ENCODE results near the gene CLK2. TPM values are rescaled to one million over a fixed set of nuclear protein-coding genes. Genes with fewer than 3 reads are reported as not detected.
"Not testable (repeated sequence)": the region's sequence is repeated elsewhere in the genome, so short reads cannot be mapped to it uniquely, and the experiment has no call there.

The CLK2 gene
- total and polyA plus RNA-seq, 5 donors = 19.4 to 26.2 (median 21.8) TPM

DNA sequence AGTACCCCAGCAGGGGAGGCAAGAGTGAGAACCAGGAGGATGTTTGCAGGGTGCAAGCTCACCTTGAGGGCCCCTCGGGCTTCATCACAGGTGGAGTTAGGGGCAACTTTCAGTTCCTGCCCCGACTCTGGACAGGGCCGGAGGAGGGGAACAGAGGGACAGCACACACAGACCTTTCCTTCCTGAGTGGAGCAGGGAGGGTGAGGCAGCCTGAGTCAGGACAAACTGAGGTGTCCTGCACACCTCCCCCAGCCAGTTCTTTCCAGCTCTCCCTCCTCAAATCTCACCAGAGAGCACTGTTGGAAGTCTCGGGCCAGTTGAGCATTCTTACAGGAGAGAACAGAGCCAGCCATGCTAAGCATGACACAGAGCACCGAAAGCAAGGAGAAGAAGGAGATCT is 19.5 kb downstream of the CLK2 start:
- no peaks in the 10 kb centered on the region for H3K9me3 ChIP-seq (ENCODE audit: control insufficient read depth, low read length)
- DNase-seq (no peak), ATAC-seq (no peak)
- no peak overlapping the region for H3K27ac ChIP-seq (ENCODE audit: low read length)
- 60% methylated on average over 5 of the region's 5 CpGs for WGBS
- peaks cover 9% of the 10 kb centered on the region for H3K4me1 ChIP-seq (ENCODE audit: control insufficient read depth, insufficient read depth, low read length)
- intact Hi-C loops (cut with DNase I) = loop anchor here in 2 of 4 donors (5.0 to 10.0 kb wide), 3 partner anchors 69 to 341 kb away; partner anchors contain the start of gene RUSC1 (in 2 of the 2)
- H3K4me3 ChIP-seq (ENCODE audit: low read length) = no peak overlapping the region
- H3K27me3 ChIP-seq (ENCODE audit: control insufficient read depth, insufficient read depth) = no peaks in the 10 kb centered on the region

GRCh38 chr1:155253208-155253607 is 20.1 kb downstream of the CLK2 start:
- DNase-seq (no peak), ATAC-seq (no peak)
- Histone ChIP-seq H3K9me3 (ENCODE audit: control insufficient read depth, low read length) (no peaks in the 10 kb centered on the region), H3K27me3 (ENCODE audit: control insufficient read depth, insufficient read depth) (no peaks in the 10 kb centered on the region), H3K27ac (ENCODE audit: low read length) (no peak overlapping the region), H3K4me1 (ENCODE audit: control insufficient read depth, insufficient read depth, low read length) (peaks cover 9% of the 10 kb centered on the region), H3K4me3 (ENCODE audit: low read length) (no peak overlapping the region)
- 80% methylated on average over 5 of the region's 5 CpGs for WGBS
- intact Hi-C loops (cut with DNase I) = loop anchor here in 2 of 4 donors (5.0 to 10.0 kb wide), 3 partner anchors 69 to 342 kb away; partner anchors contain the start of gene RUSC1 (in 2 of the 2)

- DNase-seq = no peak
- intact Hi-C loops (cut with DNase I) = loop anchor here in 2 of 4 donors (5.0 to 10.0 kb wide), 3 partner anchors 71 to 343 kb away; partner anchors contain the start of gene RUSC1 (in 2 of the 2)
Measured at GRCh38 chr1:155251566-155251965, 21.7 kb downstream of the CLK2 start.

GRCh38 chr1:155250633-155251449 is 22.5 kb downstream of the CLK2 start:
- Histone ChIP-seq H3K27ac (ENCODE audit: low read length) (no peak overlapping the region), H3K27me3 (ENCODE audit: control insufficient read depth, insufficient read depth) (no peaks in the 10 kb centered on the region), H3K9me3 (ENCODE audit: control insufficient read depth, low read length) (no peaks in the 10 kb centered on the region), H3K4me3 (ENCODE audit: low read length) (no peak overlapping the region), H3K4me1 (ENCODE audit: control insufficient read depth, insufficient read depth, low read length) (peaks cover 9% of the 10 kb centered on the region)
- peak; percentile 78 to 81 for ATAC-seq
- WGBS = 14% methylated on average over 23 of the region's 23 CpGs
- intact Hi-C loops (cut with DNase I) = loop anchor here in 2 of 4 donors (5.0 to 10.0 kb wide), 3 partner anchors 71 to 344 kb away; partner anchors contain the start of gene RUSC1 (in 2 of the 2)
- DNase-seq = peak; percentile 93 to 97 (median 97)

More at GRCh38 chr1:155251566-155251965, 21.7 kb downstream of the CLK2 start:
- H3K9me3 ChIP-seq (ENCODE audit: control insufficient read depth, low read length) = no peaks in the 10 kb centered on the region
- peaks cover 9% of the 10 kb centered on the region for H3K4me1 ChIP-seq (ENCODE audit: control insufficient read depth, insufficient read depth, low read length)
- no peak overlapping the region for H3K4me3 ChIP-seq (ENCODE audit: low read length)
- H3K27ac ChIP-seq (ENCODE audit: low read length) = no peak overlapping the region
- no peak for ATAC-seq
- H3K27me3 ChIP-seq (ENCODE audit: control insufficient read depth, insufficient read depth) = no peaks in the 10 kb centered on the region
- 74% methylated on average over 7 of the region's 7 CpGs for WGBS

- DNase-seq = peak in 1 of 3 donors; percentile 58
- Histone ChIP-seq H3K27me3 (ENCODE audit: control insufficient read depth, insufficient read depth) (no peaks in the 10 kb centered on the region), H3K4me3 (ENCODE audit: low read length) (no peak overlapping the region), H3K4me1 (ENCODE audit: control insufficient read depth, insufficient read depth, low read length) (peaks cover 9% of the 10 kb centered on the region), H3K9me3 (ENCODE audit: control insufficient read depth, low read length) (no peaks in the 10 kb centered on the region), H3K27ac (ENCODE audit: low read length) (no peak overlapping the region)
- intact Hi-C loops (cut with DNase I) = loop anchor here in 2 of 4 donors (5.0 to 10.0 kb wide), 3 partner anchors 72 to 345 kb away; partner anchors contain the start of gene RUSC1 (in 2 of the 2)
- 27% methylated on average over 28 of the region's 28 CpGs for WGBS
- peak; percentile 0 to 1 for ATAC-seq
Measured at GRCh38 chr1:155250246-155250632, 23.1 kb downstream of the CLK2 start.

DNA sequence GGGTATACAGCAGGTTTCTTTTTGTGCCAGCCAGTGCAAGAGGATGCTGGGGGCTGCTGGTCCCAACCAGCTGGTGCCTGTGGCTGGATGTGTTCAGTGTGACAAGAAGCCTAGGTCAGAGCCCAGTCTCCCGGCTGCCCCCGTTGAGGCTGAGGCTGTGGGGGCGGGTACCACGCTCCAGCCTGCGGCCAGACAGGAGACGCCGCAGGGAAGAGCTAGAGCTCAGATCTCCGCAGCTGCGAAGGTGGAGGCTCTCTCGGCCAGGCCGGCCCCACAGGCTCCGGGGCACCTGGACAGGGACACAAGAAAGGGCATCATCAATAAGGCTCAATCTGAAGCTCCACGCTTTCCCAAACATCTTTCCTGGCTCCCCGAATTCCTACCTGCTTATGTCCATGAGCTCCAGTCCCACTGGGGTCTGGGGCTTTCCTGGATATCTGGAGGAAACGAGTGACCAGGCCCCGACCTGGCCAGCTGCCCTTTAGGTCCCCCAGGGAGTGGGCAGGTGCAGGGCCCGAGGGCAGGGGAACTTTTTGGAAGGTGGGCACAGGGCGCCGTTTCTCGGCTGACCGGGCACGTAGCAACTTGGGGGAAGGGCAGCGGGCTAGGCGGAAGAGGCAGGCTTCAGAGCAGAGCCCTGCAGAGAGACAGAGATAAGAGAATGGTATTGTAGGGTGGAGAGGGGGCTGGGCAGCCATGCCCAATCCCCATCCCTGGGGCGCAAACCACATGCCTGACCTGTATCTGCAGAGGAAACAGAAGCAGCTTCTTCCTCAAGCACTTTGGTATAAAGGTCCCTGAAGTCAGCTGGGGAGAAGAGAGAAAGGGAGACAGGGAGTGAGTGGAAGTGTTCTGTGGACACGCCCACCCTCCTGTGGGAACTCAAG is 25.4 kb downstream of the CLK2 start:
- peak in 1 of 3 donors; percentile 68 for DNase-seq
- no peak overlapping the region for H3K27ac ChIP-seq (ENCODE audit: low read length)
- no peaks in the 10 kb centered on the region for H3K9me3 ChIP-seq (ENCODE audit: control insufficient read depth, low read length)
- intact Hi-C loops (cut with DNase I) = no loop called here
- WGBS = 80% methylated on average over 26 of the region's 26 CpGs
- no peak for ATAC-seq
- H3K4me1 ChIP-seq (ENCODE audit: control insufficient read depth, insufficient read depth, low read length) = peaks cover 4% of the 10 kb centered on the region
- no peak overlapping the region for H3K4me3 ChIP-seq (ENCODE audit: low read length)
- H3K27me3 ChIP-seq (ENCODE audit: control insufficient read depth, insufficient read depth) = no peaks in the 10 kb centered on the region

DNA sequence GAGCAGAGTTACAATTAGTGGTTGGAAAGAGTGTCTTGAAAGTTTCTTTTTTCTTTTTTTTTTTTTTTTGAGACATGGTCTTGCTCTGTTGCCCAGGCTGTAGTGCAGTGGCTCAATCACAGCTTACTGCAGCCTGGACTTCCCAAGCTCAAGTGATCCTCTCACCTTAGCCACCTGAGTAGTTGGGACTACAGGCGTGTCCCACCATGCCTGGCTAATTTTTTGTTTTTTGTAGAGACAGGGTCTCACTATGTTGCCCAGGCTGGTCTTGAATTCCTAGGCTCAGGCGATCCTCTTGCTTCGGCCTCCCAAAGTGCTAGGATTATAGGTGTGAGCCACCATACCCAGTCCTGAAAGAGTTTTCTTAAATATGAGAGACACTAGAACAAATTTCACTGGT is 26.5 kb downstream of the CLK2 start:
- H3K9me3 ChIP-seq (ENCODE audit: control insufficient read depth, low read length); ATAC-seq; H3K27me3 ChIP-seq (ENCODE audit: control insufficient read depth, insufficient read depth); H3K4me3 ChIP-seq (ENCODE audit: low read length); intact Hi-C loops (cut with DNase I); DNase-seq; H3K27ac ChIP-seq (ENCODE audit: low read length); H3K4me1 ChIP-seq (ENCODE audit: control insufficient read depth, insufficient read depth, low read length): not testable (repeated sequence)
- 96% methylated on average over 3 of the region's 3 CpGs for WGBS

- ATAC-seq (no peak), DNase-seq (no peak)
- Histone ChIP-seq H3K4me1 (ENCODE audit: control insufficient read depth, insufficient read depth, low read length) (peaks cover 3% of the 10 kb centered on the region), H3K27ac (ENCODE audit: low read length) (peak overlapping the region; percentile 69), H3K27me3 (ENCODE audit: control insufficient read depth, insufficient read depth) (no peaks in the 10 kb centered on the region), H3K9me3 (ENCODE audit: control insufficient read depth, low read length) (no peaks in the 10 kb centered on the region), H3K4me3 (ENCODE audit: low read length) (peak overlapping the region; percentile 46)
- intact Hi-C loops (cut with DNase I) = no loop called here
- 67% methylated on average over 8 of the region's 8 CpGs for WGBS
Measured at GRCh38 chr1:155245163-155245524, 28.2 kb downstream of the CLK2 start.

DNA sequence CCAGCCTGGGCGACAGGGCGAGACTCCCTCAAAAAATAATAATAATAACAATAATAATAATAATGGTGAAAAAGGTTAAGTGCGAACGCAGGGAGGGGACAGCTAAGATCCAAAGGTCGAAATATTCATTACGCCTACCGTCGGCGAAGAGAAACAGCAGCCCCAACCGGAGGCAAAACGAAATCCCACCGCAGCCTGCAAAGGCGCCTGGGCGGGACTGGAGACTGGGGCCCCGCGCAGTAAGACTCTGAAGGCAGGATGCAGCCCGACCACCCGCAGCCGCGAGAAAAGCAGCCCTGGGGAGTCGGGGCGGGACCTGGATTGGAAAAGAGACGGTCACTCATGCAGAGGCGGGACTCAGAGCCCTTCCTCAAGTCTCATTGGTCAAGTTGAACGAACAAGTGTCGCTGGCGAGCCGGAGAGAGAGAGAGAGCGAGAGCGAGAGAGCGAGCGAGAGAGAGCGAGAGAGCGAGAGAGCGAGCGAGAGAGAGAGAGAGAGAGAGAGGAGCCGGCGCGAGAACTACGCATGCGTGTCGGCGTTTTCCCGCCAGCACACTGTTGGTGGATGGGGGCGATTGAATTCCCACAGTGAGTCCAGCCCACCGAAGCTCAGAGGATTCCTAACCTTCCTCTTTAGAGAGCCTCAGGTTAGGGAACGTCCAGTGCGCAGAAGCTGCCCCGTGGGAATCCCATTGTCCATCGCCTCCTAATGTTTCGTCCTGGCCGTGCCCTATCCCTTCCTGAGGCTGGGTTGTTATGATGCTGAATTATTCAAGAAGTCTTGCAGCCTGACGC is 28.7 kb downstream of the CLK2 start:
- under 1% methylated on average over 53 of the region's 53 CpGs for WGBS
- Histone ChIP-seq H3K4me3 (ENCODE audit: low read length) (peak overlapping the region; percentile 53), H3K27ac (ENCODE audit: low read length) (peak overlapping the region; percentile 82), H3K27me3 (ENCODE audit: control insufficient read depth, insufficient read depth) (no peaks in the 10 kb centered on the region), H3K4me1 (ENCODE audit: control insufficient read depth, insufficient read depth, low read length) (peaks cover 3% of the 10 kb centered on the region), H3K9me3 (ENCODE audit: control insufficient read depth, low read length) (no peaks in the 10 kb centered on the region)
- peak; percentile 97 to 98 (median 98) for DNase-seq
- intact Hi-C loops (cut with DNase I) = no loop called here
- ATAC-seq = peak; percentile 95 to 96

DNA sequence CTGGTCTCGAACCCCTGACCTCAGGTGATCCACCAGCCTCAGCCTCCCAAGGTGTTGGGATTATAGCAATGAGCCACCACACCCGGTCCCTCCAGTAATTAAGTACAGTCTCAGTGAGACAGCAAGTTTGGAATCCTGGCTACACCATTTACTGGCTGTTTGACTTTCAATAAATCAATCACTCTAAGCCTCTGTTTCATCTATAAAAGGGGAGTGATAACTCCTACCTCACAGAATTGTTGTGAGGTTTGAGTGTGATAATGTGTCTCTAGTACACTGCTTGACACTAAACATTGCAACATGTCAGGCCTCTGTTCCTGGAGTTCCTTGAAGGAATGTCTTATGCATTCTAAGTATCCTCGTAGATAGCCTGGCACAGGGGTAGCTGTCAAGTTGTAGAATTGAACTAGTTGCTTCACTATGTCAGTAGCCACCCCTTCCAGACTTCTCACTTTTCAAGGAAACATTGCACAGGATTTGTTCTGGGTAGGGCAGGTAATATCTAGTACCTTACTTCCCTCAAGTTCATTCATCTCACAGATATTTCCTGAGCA is 30.4 kb downstream of the CLK2 start:
- intact Hi-C loops (cut with DNase I) = no loop called here
- DNase-seq (no peak), ATAC-seq (no peak)
- Histone ChIP-seq H3K4me1 (ENCODE audit: control insufficient read depth, insufficient read depth, low read length) (peaks cover 3% of the 10 kb centered on the region), H3K4me3 (ENCODE audit: low read length) (no peak overlapping the region), H3K27me3 (ENCODE audit: control insufficient read depth, insufficient read depth) (no peaks in the 10 kb centered on the region), H3K9me3 (ENCODE audit: control insufficient read depth, low read length) (no peaks in the 10 kb centered on the region), H3K27ac (ENCODE audit: low read length) (peak overlapping the region; percentile 82)
- 81% methylated on average over 3 of the region's 3 CpGs for WGBS

Data from right cardiac atrium (tissue), 5 donors.